ENCODE data around the gene SPRYD3. TPM values are rescaled to one million over a fixed set of nuclear protein-coding genes. Genes with fewer than 3 reads are reported as not detected.

SPRYD3 gene
- total RNA-seq, 1 donor from 2014 or later = 35.1 TPM

GRCh38 chr12:53061404-53062010 is 17.7 kb downstream of the SPRYD3 start:
- peaks cover 24% of the 10 kb centered on the region for H3K36me3 Mint-ChIP-seq (ENCODE audit: low read depth)
- no peaks in the 10 kb centered on the region for H3K27me3 Mint-ChIP-seq (ENCODE audit: low read depth)
- peaks cover 3% of the 10 kb centered on the region for H3K4me1 Mint-ChIP-seq (ENCODE audit: low read depth)
- no peak for DNase-seq (ENCODE audit: low spot score)
- intact Hi-C loops (cut with micrococcal nuclease) = no loop called here
- H3K27ac Mint-ChIP-seq = no peak overlapping the region
- H3K4me3 Mint-ChIP-seq (ENCODE audit: low read depth) = no peak overlapping the region
- no peaks in the 10 kb centered on the region for H3K9me3 Mint-ChIP-seq

DNA sequence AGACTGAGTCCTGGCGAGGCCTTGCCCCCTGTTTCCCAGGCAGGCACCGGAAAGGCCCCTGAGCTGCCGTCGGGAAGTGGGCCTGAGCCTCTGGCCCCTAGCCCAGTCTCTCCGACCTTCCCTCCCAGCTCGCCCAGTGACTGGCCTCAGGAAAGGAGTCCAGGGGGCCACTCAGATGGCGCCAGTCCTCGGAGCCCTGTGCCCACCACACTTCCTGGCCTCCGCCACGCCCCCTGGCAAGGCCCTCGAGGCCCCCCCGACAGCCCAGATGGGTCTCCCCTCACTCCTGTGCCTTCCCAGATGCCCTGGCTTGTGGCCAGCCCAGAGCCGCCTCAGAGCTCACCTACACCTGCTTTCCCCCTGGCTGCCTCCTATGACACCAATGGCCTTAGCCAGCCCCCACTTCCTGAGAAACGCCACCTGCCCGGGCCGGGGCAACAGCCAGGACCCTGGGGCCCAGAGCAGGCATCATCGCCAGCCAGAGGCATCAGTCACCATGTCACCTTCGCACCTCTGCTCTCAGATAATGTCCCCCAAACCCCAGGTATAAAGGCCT is 18.4 kb downstream of the SPRYD3 start:
- no peaks in the 10 kb centered on the region for H3K4me1 Mint-ChIP-seq (ENCODE audit: low read depth)
- intact Hi-C loops (cut with micrococcal nuclease) = no loop called here
- no peaks in the 10 kb centered on the region for H3K9me3 Mint-ChIP-seq
- DNase-seq (ENCODE audit: low spot score) = no peak
- H3K27me3 Mint-ChIP-seq (ENCODE audit: low read depth) = no peaks in the 10 kb centered on the region
- no peak overlapping the region for H3K27ac Mint-ChIP-seq
- no peak overlapping the region for H3K4me3 Mint-ChIP-seq (ENCODE audit: low read depth)
- peaks cover 17% of the 10 kb centered on the region for H3K36me3 Mint-ChIP-seq (ENCODE audit: low read depth)

- Mint-ChIP-seq H3K4me1 (ENCODE audit: low read depth) (no peaks in the 10 kb centered on the region), H3K27ac (no peak overlapping the region), H3K27me3 (ENCODE audit: low read depth) (no peaks in the 10 kb centered on the region), H3K4me3 (ENCODE audit: low read depth) (no peak overlapping the region), H3K36me3 (ENCODE audit: low read depth) (peaks cover 14% of the 10 kb centered on the region), H3K9me3 (no peaks in the 10 kb centered on the region)
- DNase-seq (ENCODE audit: low spot score) = no peak
- intact Hi-C loops (cut with micrococcal nuclease) = no loop called here
Measured at GRCh38 chr12:53060064-53060720, 19.0 kb downstream of the SPRYD3 start.

DNA sequence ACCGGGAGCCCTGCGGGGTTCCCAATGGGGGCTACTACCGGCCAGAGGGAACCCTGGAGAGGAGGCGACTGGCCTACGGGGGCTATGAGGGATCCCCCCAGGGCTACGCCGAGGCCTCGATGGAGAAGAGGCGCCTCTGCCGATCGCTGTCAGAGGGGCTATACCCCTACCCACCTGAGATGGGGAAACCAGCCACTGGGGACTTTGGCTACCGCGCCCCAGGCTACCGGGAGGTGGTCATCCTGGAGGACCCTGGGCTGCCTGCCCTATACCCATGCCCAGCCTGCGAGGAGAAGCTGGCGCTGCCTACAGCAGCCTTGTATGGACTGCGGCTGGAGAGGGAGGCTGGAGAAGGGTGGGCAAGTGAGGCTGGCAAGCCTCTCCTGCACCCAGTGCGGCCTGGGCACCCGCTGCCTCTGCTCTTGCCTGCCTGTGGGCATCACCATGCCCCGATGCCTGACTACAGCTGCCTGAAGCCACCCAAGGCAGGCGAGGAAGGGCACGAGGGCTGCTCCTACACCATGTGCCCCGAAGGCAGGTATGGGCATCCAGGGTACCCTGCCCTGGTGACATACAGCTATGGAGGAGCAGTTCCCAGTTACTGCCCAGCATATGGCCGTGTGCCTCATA is 19.6 kb downstream of the SPRYD3 start:
- H3K36me3 Mint-ChIP-seq (ENCODE audit: low read depth) = peaks cover 8% of the 10 kb centered on the region
- no peaks in the 10 kb centered on the region for H3K27me3 Mint-ChIP-seq (ENCODE audit: low read depth)
- no peak overlapping the region for H3K4me3 Mint-ChIP-seq (ENCODE audit: low read depth)
- no peak for DNase-seq (ENCODE audit: low spot score)
- no peaks in the 10 kb centered on the region for H3K9me3 Mint-ChIP-seq
- intact Hi-C loops (cut with micrococcal nuclease) = no loop called here
- H3K27ac Mint-ChIP-seq = no peak overlapping the region
- no peaks in the 10 kb centered on the region for H3K4me1 Mint-ChIP-seq (ENCODE audit: low read depth)

DNA sequence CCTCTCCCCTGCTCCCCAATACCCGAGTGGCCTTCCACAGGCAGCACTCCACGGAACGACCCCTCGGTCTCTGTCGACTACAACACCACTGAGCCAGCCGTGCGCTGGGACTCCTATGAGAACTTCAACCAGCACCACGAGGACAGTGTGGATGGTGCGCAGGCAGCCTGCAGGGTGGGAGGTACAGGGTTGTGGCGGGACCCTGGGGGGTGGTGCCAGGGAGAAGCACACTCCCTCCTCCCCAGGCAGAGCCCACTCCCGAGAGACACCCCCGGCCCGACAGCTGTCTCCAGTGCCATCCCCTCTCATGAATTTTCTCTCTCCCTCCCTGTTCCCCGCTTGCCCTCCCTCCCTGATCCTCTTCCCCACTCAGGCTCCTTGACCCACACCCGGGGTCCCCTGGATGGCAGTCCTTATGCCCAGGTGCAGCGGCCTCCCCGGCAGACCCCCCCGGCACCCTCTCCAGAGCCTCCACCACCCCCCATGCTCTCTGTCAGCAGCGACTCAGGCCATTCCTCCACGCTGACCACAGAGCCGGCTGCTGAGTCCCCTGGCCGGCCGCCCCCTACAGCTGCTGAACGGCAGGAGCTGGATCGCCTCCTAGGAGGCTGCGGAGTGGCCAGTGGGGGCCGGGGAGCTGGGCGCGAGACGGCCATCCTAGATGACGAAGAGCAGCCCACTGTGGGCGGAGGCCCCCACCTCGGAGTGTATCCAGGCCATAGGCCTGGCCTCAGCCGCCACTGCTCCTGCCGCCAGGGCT is 20.3 kb downstream of the SPRYD3 start:
- Mint-ChIP-seq H3K27ac (no peak overlapping the region), H3K9me3 (no peaks in the 10 kb centered on the region), H3K27me3 (ENCODE audit: low read depth) (no peaks in the 10 kb centered on the region), H3K4me3 (ENCODE audit: low read depth) (no peak overlapping the region), H3K4me1 (ENCODE audit: low read depth) (peaks cover 3% of the 10 kb centered on the region), H3K36me3 (ENCODE audit: low read depth) (peaks cover 3% of the 10 kb centered on the region)
- DNase-seq (ENCODE audit: low spot score) = no peak
- intact Hi-C loops (cut with micrococcal nuclease) = no loop called here

DNA sequence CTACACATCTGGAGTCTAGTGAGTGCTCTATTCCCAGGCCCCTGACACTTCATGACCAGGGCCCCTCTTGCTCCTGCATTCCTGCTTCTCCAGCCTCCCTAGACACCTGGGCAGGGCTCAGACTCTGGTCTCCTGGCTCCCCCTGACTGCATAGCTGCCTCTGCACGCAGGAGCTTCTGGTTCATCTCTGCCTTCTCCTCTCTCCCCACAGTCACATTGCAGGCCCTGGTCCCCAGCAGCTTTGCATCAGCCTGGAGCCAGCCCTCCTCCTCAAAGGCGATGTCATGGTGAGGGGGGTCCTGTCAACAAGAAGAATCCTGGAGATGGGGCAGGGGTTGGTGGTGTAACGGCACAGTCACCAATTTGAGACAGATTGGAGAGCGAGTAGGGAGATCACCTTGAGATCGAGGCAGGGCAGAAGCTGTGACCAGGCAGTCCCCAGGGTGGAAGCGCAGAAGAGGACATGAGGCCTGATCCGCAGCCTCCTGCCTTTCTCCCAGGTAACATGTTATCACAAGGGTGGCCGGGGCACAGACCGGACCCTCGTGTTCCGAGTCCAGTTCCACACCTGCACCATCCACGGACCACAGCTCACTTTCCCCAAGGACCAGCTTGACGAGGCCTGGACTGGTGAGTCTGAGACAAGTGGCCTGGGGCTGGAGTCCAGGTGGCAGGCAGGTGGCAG is 21.2 kb downstream of the SPRYD3 start:
- Mint-ChIP-seq H3K4me3 (ENCODE audit: low read depth) (no peak overlapping the region), H3K9me3 (no peaks in the 10 kb centered on the region), H3K27me3 (ENCODE audit: low read depth) (no peaks in the 10 kb centered on the region)

GRCh38 chr12:53056901-53057300 is 22.3 kb downstream of the SPRYD3 start:
- H3K27me3 Mint-ChIP-seq (ENCODE audit: low read depth) = no peaks in the 10 kb centered on the region
- H3K9me3 Mint-ChIP-seq = no peaks in the 10 kb centered on the region
- no peak overlapping the region for H3K4me3 Mint-ChIP-seq (ENCODE audit: low read depth)
- no peaks in the 10 kb centered on the region for H3K36me3 Mint-ChIP-seq (ENCODE audit: low read depth)
- H3K4me1 Mint-ChIP-seq (ENCODE audit: low read depth) = peaks cover 6% of the 10 kb centered on the region
- H3K27ac Mint-ChIP-seq = no peak overlapping the region
- intact Hi-C loops (cut with micrococcal nuclease) = no loop called here
- DNase-seq (ENCODE audit: low spot score) = no peak

More for the DNA sequence above, 21.2 kb downstream of the SPRYD3 start:
- Mint-ChIP-seq H3K36me3 (ENCODE audit: low read depth) (no peaks in the 10 kb centered on the region), H3K4me1 (ENCODE audit: low read depth) (peaks cover 6% of the 10 kb centered on the region), H3K27ac (no peak overlapping the region)
- intact Hi-C loops (cut with micrococcal nuclease) = no loop called here
- DNase-seq (ENCODE audit: low spot score) = no peak

- H3K27me3 Mint-ChIP-seq (ENCODE audit: low read depth) = no peaks in the 10 kb centered on the region
- no peak overlapping the region for H3K4me3 Mint-ChIP-seq (ENCODE audit: low read depth)
- no peaks in the 10 kb centered on the region for H3K36me3 Mint-ChIP-seq (ENCODE audit: low read depth)
- H3K4me1 Mint-ChIP-seq (ENCODE audit: low read depth) = peaks cover 6% of the 10 kb centered on the region
- intact Hi-C loops (cut with micrococcal nuclease) = no loop called here
- no peak for DNase-seq (ENCODE audit: low spot score)
- no peaks in the 10 kb centered on the region for H3K9me3 Mint-ChIP-seq
- no peak overlapping the region for H3K27ac Mint-ChIP-seq
Measured at GRCh38 chr12:53056296-53056695, 22.9 kb downstream of the SPRYD3 start.

DNA sequence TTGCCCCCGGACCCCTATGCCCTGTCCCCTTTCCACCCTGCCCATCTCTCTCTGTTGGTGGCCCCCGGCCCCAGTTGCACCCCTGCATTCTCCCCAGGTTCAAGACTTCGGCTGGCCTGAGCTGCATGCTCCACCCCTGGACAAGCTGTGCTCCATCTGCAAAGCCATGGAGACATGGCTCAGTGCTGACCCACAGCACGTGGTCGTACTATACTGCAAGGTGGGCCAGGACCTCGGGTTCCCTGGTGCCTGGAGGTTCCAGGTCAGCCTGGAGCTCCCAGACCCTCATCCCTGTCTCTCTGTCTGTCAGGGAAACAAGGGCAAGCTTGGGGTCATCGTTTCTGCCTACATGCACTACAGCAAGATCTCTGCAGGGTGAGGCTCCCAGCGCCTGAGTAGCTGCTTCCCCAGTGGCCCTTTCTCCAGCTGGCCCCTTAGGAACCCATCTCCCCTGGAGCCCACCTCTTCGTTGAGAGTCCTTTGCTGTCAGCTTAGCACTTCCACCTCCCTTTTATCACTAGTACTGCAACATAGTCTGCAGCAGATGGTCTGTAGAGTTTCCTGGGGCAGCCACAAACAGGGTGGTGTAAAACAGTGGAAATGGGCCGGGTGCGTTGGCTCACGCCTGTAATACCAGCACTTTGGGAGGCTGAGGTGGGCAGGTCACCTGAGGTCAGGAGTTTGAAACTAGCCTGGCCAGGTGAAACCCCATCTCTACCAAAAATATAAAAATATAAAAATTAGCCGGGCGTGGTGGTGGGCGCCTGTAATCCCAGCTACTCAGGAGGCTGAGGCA is 23.5 kb downstream of the SPRYD3 start:
- H3K9me3 Mint-ChIP-seq = no peaks in the 10 kb centered on the region
- H3K4me1 Mint-ChIP-seq (ENCODE audit: low read depth) = peaks cover 6% of the 10 kb centered on the region
- H3K36me3 Mint-ChIP-seq (ENCODE audit: low read depth) = no peaks in the 10 kb centered on the region
- H3K27ac Mint-ChIP-seq = no peak overlapping the region
- intact Hi-C loops (cut with micrococcal nuclease) = no loop called here
- H3K27me3 Mint-ChIP-seq (ENCODE audit: low read depth) = no peaks in the 10 kb centered on the region
- peak overlapping the region; percentile 3 for H3K4me3 Mint-ChIP-seq (ENCODE audit: low read depth)
- DNase-seq (ENCODE audit: low spot score) = no peak

GRCh38 chr12:53054112-53054878 is 24.9 kb downstream of the SPRYD3 start:
- Mint-ChIP-seq H3K27me3 (ENCODE audit: low read depth) (no peaks in the 10 kb centered on the region), H3K27ac (peak overlapping the region; percentile 89), H3K36me3 (ENCODE audit: low read depth) (no peaks in the 10 kb centered on the region), H3K4me1 (ENCODE audit: low read depth) (peaks cover 9% of the 10 kb centered on the region), H3K4me3 (ENCODE audit: low read depth) (peak overlapping the region; percentile 97), H3K9me3 (no peaks in the 10 kb centered on the region)
- intact Hi-C loops (cut with micrococcal nuclease) = loop anchor here (1.0 kb wide), 2 partner anchors 25 to 48 kb away; partner anchors contain the start of genes EIF4B and SPRYD3
- DNase-seq (ENCODE audit: low spot score) = peak; percentile 88

Data from activated T-helper 2 cell treated with anti-CD3 and anti-CD28 coated beads, Interferon-gamma antibody, Interleukin-2, Interleukin-4, amounts not matched to agents 10 μg/mL and 5 μg/mL and 100 μg/mL, durations not matched to agents 14 hours and 24 hours and 36 hours (primary cell).